Adrenal gland (tissue), 12 donors: ENCODE data around the gene GRAP2. TPM values are rescaled to one million over a fixed set of nuclear protein-coding genes. Genes with fewer than 3 reads are reported as not detected.

Experiments
- DNase-seq, 7 donors: peaks; one replicate each; pipeline ENCODE4 v3.0.0-alpha.2; 2019 to 2020
- H3K27ac ChIP-seq, 5 donors: fragments of 200-600 bp; sonication (generic) in 4 of 5; 1 replicate in 3 of 5; 2 replicates in 2 of 5; pipeline versions ENCODE4 v1.5.1 to v1.8.0; 2016 to 2020; ENCODE audit warnings: mild to moderate bottlenecking in 1 of 5
- H3K27me3 ChIP-seq: fragments of 200-600 bp; 2 replicates; pipeline ENCODE4 v1.8.0; 2021
- H3K36me3 ChIP-seq, 2 donors: fragments of 200-600 bp; replicated peaks in 1 of 2; 1 replicate in 1 of 2; 2 replicates in 1 of 2; pipeline versions ENCODE4 v1.5.1 to v1.8.0; 2018 to 2022
- H3K4me1 ChIP-seq, 2 donors: fragments of 200-600 bp; replicated peaks in 1 of 2; 1 replicate in 1 of 2; 2 replicates in 1 of 2; pipeline versions ENCODE4 v1.5.1 to v1.8.0; 2018 to 2021
- H3K4me3 ChIP-seq, 4 donors: fragments of 200-600 bp; sonication (generic) in 3 of 4; one replicate each; pipeline ENCODE4 v1.5.1; 2016 to 2018
- H3K9me3 ChIP-seq, 3 donors: fragments of 200-600 bp; sonication (generic) in 1 of 3; replicated peaks in 1 of 3; 1 replicate in 2 of 3; 2 replicates in 1 of 3; pipeline versions ENCODE4 v1.5.1 to v1.8.0; 2016 to 2021
- CTCF ChIP-seq, 6 experiments: fragments of 450-650 bp in 4 of 6; fragments of 200-600 bp in 2 of 6; sonication (generic) in 1 of 6; IDR thresholded peaks; 1 replicate in 5 of 6; 2 replicates in 1 of 6; pipeline versions ENCODE4 v1.5.1 to v1.8.0; 2016 to 2021; ENCODE audit warnings: antibody characterized with exemption in 6 of 6, mild to moderate bottlenecking in 2 of 6, moderate library complexity in 1 of 6
- POLR2A ChIP-seq, 2 donors: fragments of 450-650 bp; IDR thresholded peaks; one replicate each; pipeline ENCODE4 v1.6.1; 2017; ENCODE audit warnings: antibody characterized with exemption in 2 of 2, mild to moderate bottlenecking in 2 of 2, moderate library complexity in 1 of 2
- WGBS, 4 donors: extraction: QIAGEN DNeasy Blood & Tissue Kit in 2 of 4; methylation state at CpG; one replicate each; pipeline versions ENCODE4 v1.1.5 to v1.1.7; 2013 to 2017; 5-methylcytosine and 5-hydroxymethylcytosine counted together
- intact Hi-C, 2 donors: fragments of 100-400 bp; cut with DNase I; formaldehyde crosslinking; loops; one replicate each; pipeline versions ENCODE4 v1.14.1 to v1.15.0; 2022 to 2023
- polyA plus RNA-seq, 3 donors: library from polyadenylated mRNA; stranded (reverse); fragments of 200-250 nt in 2 of 3; fragments of 350-450 nt in 1 of 3; fragmentation: Illumina TruSeq in 1 of 3; extraction: RNeasy Lipid Tissue Mini Kit (QIAGEN cat#74804) in 1 of 3; gene quantifications; one replicate each; pipeline ENCODE4 v1.2.3, GENCODE V29; 2013 to 2014
- total RNA-seq, 9 donors: library from RNA; depleted of rRNA in 4 of 9; stranded (reverse); fragments of >200 nt in 4 of 9; fragments of 120-200 nt in 1 of 9; fragmentation: NEBNext Ultra II Directional in 1 of 9; extraction: Animal tissue kit (Norgen Biotek cat#: 25700) in 1 of 9; gene quantifications; one replicate each; pipeline versions ENCODE4 v1.1.0 to v1.2.4, GENCODE V29; 2013 to 2023
- donor health status: healthy with polysubstance abuse.
- donor health status: Bipolar disorder and iron deficiency.
- donor health status: DM: yes; HTN: yes; CAD: no.
- donor health status: DM: no; HTN: no; CAD: no.
- donor health status: DM: no; HTN: no; CAD: no.
- donor health status: DM: yes; HTN: yes; CAD: no.

The GRAP2 gene
- total and polyA plus RNA-seq, 12 donors, result 0.28 to 1.7 (median 0.61) TPM; not detected in 1

GRCh38 chr22:40007853-40008710, 107.2 kb downstream of the GRAP2 start:
- DNase-seq, result no peak
- Histone ChIP-seq H3K4me3 (no peak overlapping the region), H3K27ac (no peak overlapping the region), H3K36me3 (no peaks in the 10 kb centered on the region), H3K4me1 (no peaks in the 10 kb centered on the region), H3K9me3 (no peaks in the 10 kb centered on the region), H3K27me3 (peaks cover 8% of the 10 kb centered on the region)
- WGBS, 4 donors, result 69 to 74% (median 72%) methylated on average over 22 to 27 of the region's 27 CpGs
- TF ChIP-seq POLR2A (IDR thresholded peaks at IDR 0.05) (no peak), CTCF (IDR thresholded peaks at IDR 0.05) (no peak)
- intact Hi-C loops, result no loop called here

GRCh38 chr22:40008726-40009291, 107.9 kb downstream of the GRAP2 start:
- WGBS, 4 donors, result 67 to 79% (median 78%) methylated on average over 5 to 10 of the region's 10 CpGs
- TF ChIP-seq CTCF (IDR thresholded peaks at IDR 0.05) (no peak), POLR2A (IDR thresholded peaks at IDR 0.05) (no peak)
- intact Hi-C loops, result no loop called here
- H3K4me1 ChIP-seq, result no peaks in the 10 kb centered on the region
- no peaks in the 10 kb centered on the region for H3K9me3 ChIP-seq
- no peak for DNase-seq
- no peak overlapping the region for H3K4me3 ChIP-seq
- H3K27me3 ChIP-seq, result peaks cover 8% of the 10 kb centered on the region
- H3K27ac ChIP-seq, result no peak overlapping the region
- no peaks in the 10 kb centered on the region for H3K36me3 ChIP-seq

- peaks cover 8% of the 10 kb centered on the region for H3K27me3 ChIP-seq
- DNase-seq, result no peak
- TF ChIP-seq CTCF (IDR thresholded peaks at IDR 0.05) (no peak), POLR2A (IDR thresholded peaks at IDR 0.05) (no peak)
- 25 to 42% (median 36%) methylated on average over 10 to 11 of the region's 11 CpGs for WGBS, 4 donors
- no peaks in the 10 kb centered on the region for H3K36me3 ChIP-seq
- H3K9me3 ChIP-seq, result no peaks in the 10 kb centered on the region
- no peak overlapping the region for H3K27ac ChIP-seq
- H3K4me3 ChIP-seq, result no peak overlapping the region
- H3K4me1 ChIP-seq, result no peaks in the 10 kb centered on the region
- intact Hi-C loops, result no loop called here
Observed at GRCh38 chr22:40009292-40009774, 108.4 kb downstream of the GRAP2 start.

- intact Hi-C loops, result loop anchor here in 1 of 2 donors (10.0 kb wide), 1 partner anchor 535 kb away; no protein-coding TSS in a partner anchor
- no peak for TF ChIP-seq POLR2A (IDR thresholded peaks at IDR 0.05)
- no peak for TF ChIP-seq CTCF (IDR thresholded peaks at IDR 0.05)
- Histone ChIP-seq H3K4me1 (no peaks in the 10 kb centered on the region), H3K36me3 (no peaks in the 10 kb centered on the region), H3K9me3 (no peaks in the 10 kb centered on the region), H3K27me3 (peaks cover 8% of the 10 kb centered on the region), H3K4me3 (no peak overlapping the region), H3K27ac (no peak overlapping the region)
- no peak for DNase-seq
- WGBS, 4 donors, result 61 to 70% (median 62%) methylated on average over 18 to 24 of the region's 24 CpGs
Observed at GRCh38 chr22:40009951-40010671, 109.2 kb downstream of the GRAP2 start.
